Skeletal muscle cell (primary cell): ENCODE measurements around the gene MRPL19.

Source experiments
- DNase-seq: peaks from one replicate; pipeline ENCODE4 v3.0.0-alpha.2; 2010; ENCODE audit warnings: low read depth
- H3K4me3 ChIP-seq: 2 replicates; pipeline ENCODE4 v1.5.1; 2011; ENCODE audit warnings: low read depth, mild to moderate bottlenecking, control low read depth, low read length, moderate library complexity

The MRPL19 gene

DNA sequence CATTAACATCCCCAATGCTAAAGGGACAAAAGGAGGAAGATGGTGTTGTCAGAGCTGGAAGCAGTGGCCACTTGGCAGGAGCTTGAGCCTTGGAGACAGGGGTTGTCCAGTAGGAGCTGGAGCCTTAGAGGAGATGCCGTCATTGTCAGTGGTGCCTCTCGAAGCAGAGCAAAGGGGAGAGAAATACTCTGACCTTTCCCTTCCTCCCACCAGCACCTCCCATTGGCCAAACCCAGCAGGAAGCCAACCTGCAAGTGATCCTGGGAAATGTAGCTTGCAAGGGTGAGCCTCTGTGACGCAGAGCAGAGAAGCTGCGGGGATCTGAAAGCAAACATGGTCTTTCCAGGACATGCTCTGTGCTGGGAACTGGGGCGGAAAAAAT lies 33.7 kb upstream of the MRPL19 start:
- no peak for DNase-seq
- H3K4me3 ChIP-seq = no peak overlapping the region

DNA sequence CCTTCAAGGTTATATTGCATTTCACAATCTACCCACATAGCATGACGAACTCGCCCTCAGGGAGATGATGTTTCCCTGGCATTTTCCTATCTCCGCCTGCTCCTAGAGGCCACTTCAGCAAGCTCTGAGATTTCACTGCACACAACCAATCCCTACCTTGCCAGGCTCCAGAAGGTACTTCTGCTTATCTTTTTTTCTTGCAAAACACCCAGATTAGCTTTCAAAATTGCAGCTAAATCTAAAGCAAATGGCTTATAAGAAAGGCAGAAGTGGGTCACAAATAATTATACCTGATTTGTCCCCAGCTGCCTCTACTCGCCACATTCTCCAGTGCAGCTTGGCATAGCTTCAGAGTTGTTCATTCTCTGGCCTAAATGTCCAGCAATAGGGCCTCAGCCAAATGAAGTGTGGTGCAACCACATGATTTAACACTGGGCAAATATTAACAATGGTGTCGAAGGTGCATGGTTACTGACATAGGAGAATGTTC lies 32.4 kb upstream of the MRPL19 start:
- DNase-seq = no peak
- no peak overlapping the region for H3K4me3 ChIP-seq

DNA sequence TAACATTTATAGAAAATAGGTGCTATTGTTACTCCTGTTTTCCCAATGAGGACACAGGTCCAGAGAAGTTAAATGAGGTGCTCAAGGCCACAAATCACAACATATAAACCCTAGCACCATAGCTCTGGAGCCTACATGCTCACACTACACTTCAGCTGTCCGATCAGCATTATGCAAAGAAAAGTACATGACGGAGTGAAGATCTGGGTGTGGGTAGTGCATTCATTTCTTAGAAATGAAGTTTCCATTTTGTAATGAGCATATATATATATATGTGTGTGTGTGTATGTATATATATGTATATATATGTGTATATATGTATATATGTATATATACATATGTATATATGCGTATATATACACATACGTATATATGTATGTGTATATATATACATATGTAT lies 30.2 kb upstream of the MRPL19 start:
- DNase-seq = no peak
- H3K4me3 ChIP-seq = no peak overlapping the region

DNA sequence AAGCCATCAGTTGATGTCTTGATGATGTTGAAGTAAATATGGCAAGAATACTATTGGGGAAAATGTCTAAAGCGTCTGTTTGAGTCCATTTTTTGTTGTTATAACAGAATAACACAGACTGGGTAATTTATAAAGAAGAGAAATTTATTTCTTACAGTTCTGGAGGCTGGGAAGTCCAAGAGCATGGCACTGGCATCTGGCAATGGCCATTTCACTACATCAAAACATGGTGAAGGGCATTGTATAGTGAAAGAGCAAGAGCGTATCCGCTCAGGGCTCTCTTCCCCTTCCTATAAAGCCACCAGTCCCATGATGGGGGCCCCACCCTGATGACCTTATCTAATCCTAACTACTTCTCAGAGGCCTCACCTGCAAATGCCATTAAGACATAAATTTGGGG lies 29.6 kb upstream of the MRPL19 start:
- DNase-seq = no peak
- H3K4me3 ChIP-seq = no peak overlapping the region

DNA sequence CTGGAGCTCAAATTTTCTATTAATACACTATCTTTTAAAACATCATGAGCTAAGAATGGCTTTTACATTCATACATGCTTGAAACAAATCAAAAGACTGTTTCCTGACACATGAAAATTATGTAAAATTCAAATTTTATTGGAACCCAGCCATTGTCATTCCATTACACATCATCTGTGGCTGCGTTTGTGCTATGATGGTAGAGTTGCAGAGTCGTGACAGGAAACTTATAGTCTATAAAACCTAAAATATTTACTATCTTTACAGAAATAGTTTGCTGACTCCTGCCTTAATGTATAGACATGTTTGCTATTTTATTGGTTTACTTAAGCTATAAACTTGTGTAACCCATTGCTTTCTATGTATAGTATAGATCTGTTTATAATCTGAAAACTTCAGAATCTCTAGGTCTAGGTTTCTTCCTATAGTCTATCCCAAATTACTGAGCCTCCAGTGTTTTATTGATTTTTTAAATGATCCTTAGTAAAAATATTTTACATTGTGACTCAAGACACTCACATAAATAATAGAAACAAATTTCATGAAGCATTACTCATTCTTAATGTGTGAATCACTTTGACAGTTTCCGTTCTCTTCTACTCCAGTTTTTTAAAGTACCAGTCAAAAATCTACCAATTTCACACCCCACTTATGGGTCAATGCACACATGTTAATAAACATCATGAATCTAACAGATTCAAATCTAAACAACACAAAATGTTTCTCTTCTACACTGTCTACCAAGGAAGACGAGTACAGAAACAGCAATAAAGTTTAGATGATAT lies 26.4 kb upstream of the MRPL19 start:
- no peak for DNase-seq
- H3K4me3 ChIP-seq = no peak overlapping the region

DNA sequence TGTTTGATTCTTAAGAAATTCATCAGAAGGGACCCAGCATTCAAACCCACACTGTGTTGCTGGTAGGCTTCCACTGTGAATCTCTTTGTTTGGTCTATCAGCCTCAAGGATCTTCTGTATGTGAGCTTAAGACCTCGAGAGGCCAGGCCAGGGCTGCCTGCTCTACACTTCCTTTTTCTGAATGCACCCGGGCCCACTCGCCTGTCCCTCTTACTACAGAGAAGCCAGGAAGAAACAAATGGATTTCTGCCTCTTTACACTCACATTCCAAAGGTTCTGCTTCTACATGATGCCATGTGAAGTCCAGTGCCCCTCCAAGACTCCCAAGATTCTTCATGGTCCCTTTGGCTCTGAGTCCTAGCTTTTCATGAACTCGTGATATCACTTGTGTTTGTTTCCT lies 25.4 kb upstream of the MRPL19 start:
- H3K4me3 ChIP-seq = no peak overlapping the region
- no peak for DNase-seq

DNA sequence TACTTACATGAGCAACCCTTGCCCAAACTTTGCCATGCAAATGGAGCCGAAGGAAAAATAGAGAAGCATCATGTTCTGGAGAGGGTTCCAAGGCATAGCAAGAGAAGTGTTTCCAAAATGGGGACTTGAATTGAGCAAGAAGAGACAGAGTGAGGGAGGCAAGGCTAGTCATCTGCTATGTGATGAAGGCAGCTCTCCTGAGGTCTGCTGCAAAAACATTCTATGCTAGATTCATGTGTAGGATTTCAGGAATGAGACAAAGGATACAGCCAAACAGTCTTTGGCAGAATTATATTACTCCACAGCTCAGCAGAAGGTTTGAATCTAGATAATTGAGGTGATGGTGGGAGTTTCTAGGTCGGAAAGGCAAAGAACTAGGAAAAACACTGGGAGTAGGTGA lies 24.1 kb upstream of the MRPL19 start:
- DNase-seq = no peak
- H3K4me3 ChIP-seq = no peak overlapping the region

DNA sequence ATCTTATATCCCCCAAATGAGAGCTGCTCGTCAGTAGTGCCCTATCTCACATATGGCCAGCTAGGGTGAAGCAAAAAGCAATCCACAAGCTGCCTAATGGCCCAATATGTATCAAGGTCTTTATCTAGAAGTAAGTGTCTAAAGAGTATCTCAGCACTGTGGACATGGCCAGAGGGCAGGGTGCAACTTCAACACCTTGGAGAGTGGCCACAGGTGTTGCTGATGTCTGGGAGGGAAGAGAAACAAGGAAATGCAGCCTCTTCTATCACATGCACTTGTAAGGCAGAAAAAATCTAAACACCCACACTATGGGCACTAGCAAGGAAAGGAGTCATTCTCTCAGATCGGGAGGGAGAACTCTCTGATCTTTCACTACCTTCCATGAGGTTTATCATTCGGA lies 23.7 kb upstream of the MRPL19 start:
- H3K4me3 ChIP-seq = no peak overlapping the region
- no peak for DNase-seq

DNA sequence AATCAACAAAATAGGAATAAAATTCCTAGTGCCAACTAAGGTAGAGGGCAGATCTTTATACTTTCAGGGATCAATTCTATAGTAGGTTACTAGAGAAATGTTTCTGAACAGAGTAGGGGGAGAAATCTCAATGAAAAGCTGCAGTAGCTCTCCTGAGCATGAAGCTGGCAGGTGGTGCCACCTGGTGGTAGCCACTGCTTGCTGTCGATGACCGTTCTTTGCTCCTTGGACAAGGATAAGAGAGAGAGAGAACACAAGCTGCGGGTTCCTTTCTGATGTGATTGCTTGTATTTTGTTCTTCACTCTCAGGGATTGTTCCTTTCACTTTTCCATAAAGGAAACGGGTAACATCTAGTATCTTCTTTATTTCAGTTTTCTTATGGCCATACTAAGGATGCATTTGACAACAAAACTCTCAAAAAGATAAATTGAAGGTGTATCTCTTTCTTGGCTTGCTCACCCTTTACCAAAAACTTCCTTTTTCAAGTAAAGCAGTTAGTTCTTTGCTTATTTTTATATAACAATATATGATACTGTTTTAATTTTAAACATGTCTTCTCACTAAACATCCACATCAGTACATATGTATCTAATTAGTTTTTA lies 18.6 kb upstream of the MRPL19 start:
- no peak for DNase-seq
- no peak overlapping the region for H3K4me3 ChIP-seq

DNA sequence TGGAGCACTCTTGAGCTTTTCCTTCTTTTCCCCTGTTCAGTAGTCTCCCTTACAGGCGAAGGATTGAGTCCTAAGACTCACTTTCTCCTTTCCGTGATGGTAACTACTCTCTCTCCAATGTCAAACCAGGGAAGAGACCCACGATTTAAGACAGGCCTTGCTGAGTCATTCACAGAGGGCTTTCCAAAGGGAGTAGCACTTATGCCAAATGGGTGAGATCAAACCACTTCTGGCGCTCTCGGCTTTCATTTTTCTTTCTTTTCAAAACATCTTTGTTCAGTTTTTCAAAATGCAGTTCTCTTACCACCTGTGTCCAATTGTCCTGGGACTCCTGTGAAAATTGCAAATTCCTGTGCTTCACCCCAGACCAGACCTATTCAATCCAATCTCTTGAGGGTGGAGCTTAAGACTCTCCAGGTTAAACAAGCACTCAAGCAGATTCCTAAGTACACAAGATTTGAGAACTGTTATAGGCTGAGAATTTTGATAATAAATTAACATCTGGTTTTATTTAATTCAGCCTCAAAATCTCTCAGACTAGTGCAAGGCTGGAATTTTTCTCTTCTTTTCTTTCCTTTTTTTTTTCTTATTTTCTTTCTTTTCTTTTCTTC lies 14.4 kb upstream of the MRPL19 start:
- H3K4me3 ChIP-seq = no peak overlapping the region
- DNase-seq = no peak

DNA sequence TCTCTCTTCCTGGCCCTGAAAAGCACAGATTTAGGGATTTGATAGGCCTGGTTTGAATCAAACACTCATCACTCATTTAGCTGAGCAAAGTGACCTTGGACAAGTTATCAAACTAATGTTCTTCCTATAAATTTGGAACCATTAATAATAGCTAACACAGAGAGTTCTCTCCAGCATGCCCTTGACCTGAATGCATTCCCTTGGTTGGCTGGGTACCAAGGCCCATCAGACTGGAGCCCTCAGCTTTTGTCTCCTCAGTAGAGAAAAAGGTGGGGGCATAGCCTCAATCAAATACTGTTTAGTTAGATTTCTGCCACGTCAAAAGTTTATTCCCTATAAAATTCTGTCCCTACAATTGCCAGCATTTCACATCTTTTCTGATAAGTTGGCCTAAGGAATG lies 13.8 kb upstream of the MRPL19 start:
- DNase-seq = no peak
- no peak overlapping the region for H3K4me3 ChIP-seq

DNA sequence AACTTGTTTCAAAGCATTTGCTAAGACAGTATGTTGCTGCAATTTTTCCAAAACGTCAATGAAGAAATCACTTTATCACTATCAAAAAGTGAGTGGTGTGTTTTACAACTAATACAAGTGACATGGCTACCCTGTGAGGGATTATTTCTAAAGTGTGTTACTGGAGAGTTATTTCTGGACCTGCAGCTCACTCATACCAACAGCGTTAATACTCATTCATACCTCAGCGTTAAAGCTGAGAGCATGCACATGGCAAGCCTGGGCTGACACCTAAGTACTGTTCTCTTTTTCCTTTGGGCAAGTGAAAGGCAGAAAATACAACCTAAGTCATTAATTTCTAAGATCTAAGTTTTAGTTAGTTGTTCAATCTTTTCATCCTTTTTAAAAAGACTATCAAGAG lies 13.0 kb upstream of the MRPL19 start:
- H3K4me3 ChIP-seq = no peak overlapping the region
- no peak for DNase-seq

DNA sequence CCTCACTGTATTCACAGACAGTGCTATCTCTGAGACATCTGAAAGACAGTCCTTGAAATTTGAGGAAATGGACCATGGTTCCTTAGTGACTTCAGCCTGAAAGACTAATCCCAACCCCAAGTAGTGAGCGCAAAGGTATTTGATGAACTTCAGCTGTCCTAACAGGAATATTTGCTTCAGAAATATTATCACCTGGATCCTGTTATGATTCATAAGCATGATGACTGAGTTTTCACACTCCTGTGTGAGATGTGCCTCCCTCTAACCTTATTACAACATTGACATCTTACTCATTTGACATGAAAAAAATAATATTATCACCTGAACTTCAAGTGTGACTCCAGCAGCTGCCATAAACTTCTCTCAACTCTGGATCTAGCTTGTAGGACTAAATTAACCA lies 11.6 kb upstream of the MRPL19 start:
- no peak for DNase-seq
- H3K4me3 ChIP-seq = no peak overlapping the region

DNA sequence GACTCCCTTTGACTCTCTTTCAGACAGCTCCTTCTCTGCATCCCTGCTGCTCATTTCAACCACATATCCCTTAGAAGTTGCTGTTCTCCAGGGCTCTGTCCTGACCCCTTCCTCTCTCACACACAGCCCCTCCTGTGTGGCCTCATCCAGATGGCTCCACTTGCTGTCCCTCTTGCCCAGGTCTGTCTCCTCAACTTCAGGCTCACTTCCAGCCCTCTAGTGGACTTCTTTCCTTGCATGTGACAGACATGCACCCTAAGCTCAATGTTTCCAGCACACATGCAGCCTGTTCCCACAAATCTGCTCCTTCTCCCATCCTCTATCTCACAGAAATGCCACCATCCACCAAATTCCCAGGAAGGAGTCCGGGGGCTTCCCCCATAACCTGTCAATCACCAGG lies 9.0 kb upstream of the MRPL19 start:
- no peak overlapping the region for H3K4me3 ChIP-seq
- DNase-seq = no peak

DNA sequence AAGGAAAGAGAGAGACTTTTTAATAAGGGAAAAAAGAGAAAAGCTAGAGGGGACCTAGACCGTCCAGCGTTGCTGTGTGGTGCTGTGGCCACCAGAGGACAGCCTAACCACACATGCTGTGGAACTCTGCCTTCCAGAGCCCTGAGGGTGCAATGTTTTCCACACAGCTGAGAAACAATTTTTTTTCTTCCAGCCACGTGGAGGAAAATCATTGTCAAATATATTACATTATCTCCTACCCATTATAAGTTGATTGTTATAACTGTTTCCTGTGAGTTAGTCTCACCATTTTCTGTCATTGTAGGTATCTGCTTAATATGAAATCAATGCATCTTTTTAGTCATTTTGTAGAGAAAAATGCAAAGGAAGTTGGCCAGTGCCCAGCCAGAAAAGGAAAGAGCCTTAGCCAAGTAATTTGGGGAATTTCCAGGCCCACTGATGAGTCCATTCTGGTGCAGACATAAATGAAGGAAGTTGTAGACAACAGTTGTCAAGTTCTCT lies 5.9 kb upstream of the MRPL19 start:
- no peak overlapping the region for H3K4me3 ChIP-seq
- DNase-seq = no peak

DNA sequence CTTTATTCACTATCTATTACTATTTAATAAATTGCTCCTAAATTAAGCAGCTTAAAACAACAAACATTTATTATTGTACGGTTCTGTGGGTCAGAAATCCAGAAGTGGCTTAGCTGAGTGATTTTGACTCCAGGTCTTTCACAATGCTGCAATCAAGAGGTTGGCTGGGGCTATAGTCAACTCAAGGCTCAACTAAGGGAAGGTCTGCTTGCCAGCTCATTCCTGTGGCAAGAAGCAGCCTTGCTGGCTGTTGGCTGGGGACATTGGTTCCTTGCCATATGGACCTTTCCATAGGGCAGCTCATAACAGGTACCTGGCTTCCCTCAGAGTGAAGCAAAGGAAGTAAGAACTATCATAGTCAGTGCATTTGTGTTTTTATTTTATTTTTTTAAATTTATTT lies 5.0 kb upstream of the MRPL19 start:
- no peak overlapping the region for H3K4me3 ChIP-seq
- no peak for DNase-seq

DNA sequence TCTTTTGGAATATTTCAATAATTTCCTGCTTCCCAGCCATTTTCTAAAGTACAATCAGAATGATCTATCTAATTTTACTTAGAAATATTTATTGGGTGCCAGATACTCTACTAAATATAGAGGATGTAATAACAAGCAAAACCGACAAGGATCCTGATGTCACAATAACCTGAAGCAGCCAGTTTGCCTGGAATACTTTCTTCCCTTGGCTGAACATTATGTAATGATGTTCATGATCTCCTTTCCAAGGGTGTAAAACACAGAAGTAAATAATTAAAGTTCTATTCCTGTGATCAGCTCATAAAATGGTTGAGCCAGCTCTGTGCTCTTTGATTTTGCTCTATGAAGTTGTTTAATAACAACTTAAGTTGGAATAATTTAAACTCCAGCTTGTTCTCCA lies 2.6 kb upstream of the MRPL19 start:
- DNase-seq = no peak
- H3K4me3 ChIP-seq = no peak overlapping the region

DNA sequence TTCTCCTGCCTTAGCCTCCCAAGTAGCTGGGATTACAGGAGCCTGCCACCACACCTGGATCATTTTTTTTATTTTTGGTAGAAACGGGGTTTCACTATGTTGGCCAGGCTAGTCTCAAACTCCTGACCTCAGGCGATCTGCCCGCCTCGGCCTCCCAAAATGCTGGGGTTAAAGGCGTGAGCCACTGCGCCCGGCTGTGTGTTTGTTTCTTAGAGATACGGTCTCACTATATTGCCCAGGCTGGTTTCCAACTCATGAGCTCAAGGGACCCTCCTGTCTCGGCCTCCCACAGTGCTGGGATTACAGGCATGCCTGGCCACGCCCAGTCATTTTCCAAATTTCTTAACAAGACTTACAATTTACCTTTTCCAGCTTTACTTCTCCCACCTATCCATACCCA lies 940 bp upstream of the MRPL19 start:
- DNase-seq = no peak
- no peak overlapping the region for H3K4me3 ChIP-seq

DNA sequence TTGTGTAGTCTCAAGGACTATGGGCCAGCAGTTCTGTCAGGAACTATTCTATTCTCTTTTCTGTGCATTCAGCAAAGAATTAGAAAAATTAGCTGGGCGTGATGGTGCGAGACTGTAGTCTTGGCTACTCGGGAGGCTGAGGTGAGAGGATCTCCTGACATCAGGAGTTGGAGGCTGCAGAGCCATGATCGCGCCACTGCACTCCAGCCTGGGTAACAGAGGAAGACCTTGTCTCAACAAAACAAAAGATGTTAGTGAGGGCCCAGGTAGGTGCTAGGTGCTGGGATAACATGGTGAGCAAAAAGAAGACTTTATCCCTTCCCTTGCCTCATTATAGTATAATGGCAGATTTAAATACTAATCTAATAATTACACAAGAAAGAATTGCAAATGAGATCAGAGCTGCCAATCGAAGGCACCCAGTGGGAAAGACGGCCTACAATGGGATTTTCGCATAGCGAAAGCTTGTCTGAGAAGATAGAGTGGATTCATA lies 447 bp upstream of the MRPL19 start:
- no peak for DNase-seq
- H3K4me3 ChIP-seq = peak overlapping the region; percentile 95

DNA sequence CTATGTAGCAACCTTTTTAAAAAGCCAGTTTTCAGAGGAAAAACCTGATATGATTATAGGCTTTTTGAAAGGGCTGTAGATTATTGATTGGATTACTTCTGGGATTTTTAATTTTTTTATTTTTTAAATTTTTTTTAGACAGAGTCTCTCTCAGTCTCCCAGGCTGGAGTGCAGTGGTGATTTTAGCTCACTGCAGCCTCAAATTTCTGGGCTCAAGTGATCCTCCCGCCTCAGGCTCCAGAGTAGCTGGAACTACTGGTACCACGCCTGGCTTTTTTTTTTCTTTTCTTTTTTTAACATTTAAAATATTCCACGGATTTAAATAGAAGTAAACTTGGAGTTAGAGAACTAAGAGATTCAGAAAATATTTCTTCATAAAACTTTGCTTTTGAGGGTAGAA lies 1.2 kb downstream of the MRPL19 start:
- H3K4me3 ChIP-seq = peak overlapping the region; percentile 95
- DNase-seq = no peak

DNA sequence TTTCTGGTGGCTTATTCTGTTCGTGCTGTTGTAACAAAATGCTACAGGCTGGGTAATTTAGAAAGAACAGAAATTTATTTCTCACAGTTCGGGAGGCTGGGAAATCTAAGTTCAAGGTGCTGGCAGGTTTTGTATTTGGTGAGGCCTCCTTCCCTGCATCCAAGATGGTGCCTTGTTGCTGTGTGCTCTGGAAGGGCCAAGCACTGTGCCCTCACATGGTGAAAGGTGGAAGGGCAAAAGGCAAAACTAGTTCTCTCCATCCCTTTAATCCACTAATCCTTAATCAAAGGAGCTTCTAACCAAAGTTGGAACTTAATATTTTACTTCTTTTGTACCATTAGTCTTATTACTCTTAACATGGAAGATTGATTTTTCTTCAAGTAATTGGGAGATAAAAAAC lies 7.4 kb downstream of the MRPL19 start:
- no peak overlapping the region for H3K4me3 ChIP-seq
- DNase-seq = no peak
